NCI-H128 (cell line): ENCODE measurements around the gene PDE6B.
"Not testable (repeated sequence)": the region's sequence is repeated elsewhere in the genome, so short reads cannot be mapped to it uniquely, and the experiment has no call there.

ENCODE experiments used
- DNase-seq: peaks from one replicate; lab custom pipeline; 2025; ENCODE audit not compliant: unreplicated experiment; lab: John Stamatoyannopoulos, UW

Gene PDE6B

GRCh38 chr4:635066-635835 lies 9.9 kb downstream of the PDE6B start:
- DNase-seq: not testable (repeated sequence)

GRCh38 chr4:635851-636627 lies 10.7 kb downstream of the PDE6B start:
- DNase-seq: no peak

- no peak for DNase-seq
Measured at GRCh38 chr4:636628-637159, 11.3 kb downstream of the PDE6B start.

GRCh38 chr4:637536-638280 lies 12.3 kb downstream of the PDE6B start:
- DNase-seq: no peak

- not testable (repeated sequence) for DNase-seq
Measured at GRCh38 chr4:642366-642765, 17.0 kb downstream of the PDE6B start.

- DNase-seq: no peak
Measured at GRCh38 chr4:646460-646859, 21.1 kb downstream of the PDE6B start.

- no peak for DNase-seq
Measured at GRCh38 chr4:647481-647880, 22.1 kb downstream of the PDE6B start.

- DNase-seq: no peak
Measured at GRCh38 chr4:648579-649292, 23.4 kb downstream of the PDE6B start.

GRCh38 chr4:649293-649625 lies 23.9 kb downstream of the PDE6B start:
- no peak for DNase-seq

- DNase-seq: no peak
Measured at GRCh38 chr4:649751-650310, 24.5 kb downstream of the PDE6B start.

- DNase-seq: no peak
Measured at GRCh38 chr4:650461-650860, 25.1 kb downstream of the PDE6B start.

- DNase-seq: no peak
Measured at GRCh38 chr4:650951-651883, 25.8 kb downstream of the PDE6B start.

- DNase-seq: no peak
Measured at GRCh38 chr4:651884-652642, 26.7 kb downstream of the PDE6B start.

GRCh38 chr4:653080-653821 lies 27.9 kb downstream of the PDE6B start:
- no peak for DNase-seq

GRCh38 chr4:653831-654502 lies 28.6 kb downstream of the PDE6B start:
- no peak for DNase-seq

- no peak for DNase-seq
Measured at GRCh38 chr4:654503-654845, 29.1 kb downstream of the PDE6B start.

GRCh38 chr4:654871-655463 lies 29.6 kb downstream of the PDE6B start:
- DNase-seq: no peak
